Loucy (cell line): ENCODE results near the gene ZNF32.

ENCODE experiments used
- H2AFZ ChIP-seq: fragments of 200-600 bp; sonication (generic); 2 replicates; pipeline ENCODE4 v1.6.0; 2016; ENCODE audit warnings: antibody characterized with exemption, mild to moderate bottlenecking, low read length, moderate library complexity
- H3F3A ChIP-seq: fragments of 200-600 bp; 2 replicates; pipeline ENCODE4 v1.6.0; 2016; ENCODE audit warnings: antibody characterized with exemption, low read depth, mild to moderate bottlenecking
- H3K27me3 ChIP-seq: fragments of 200-600 bp; sonication (generic); 2 replicates; pipeline ENCODE4 v1.6.1; 2014; ENCODE audit warnings: low read length, mild to moderate bottlenecking; ENCODE audit not compliant: insufficient read depth, poor library complexity, severe bottlenecking
- H3K36me3 ChIP-seq: fragments of 200-600 bp; sonication (generic); 2 replicates; pipeline ENCODE4 v1.6.1; 2016; ENCODE audit warnings: low read length; ENCODE audit not compliant: insufficient read depth
- H3K4me1 ChIP-seq: fragments of 200-600 bp; sonication (generic); 2 replicates; pipeline ENCODE4 v1.5.1; 2014; ENCODE audit warnings: low read length, mild to moderate bottlenecking; ENCODE audit not compliant: insufficient read depth, poor library complexity, severe bottlenecking
- H3K4me2 ChIP-seq: fragments of 200-600 bp; sonication (generic); 2 replicates; pipeline ENCODE4 v1.6.0; 2014; ENCODE audit warnings: antibody characterized with exemption, low read length, low read depth, mild to moderate bottlenecking; ENCODE audit not compliant: poor library complexity, severe bottlenecking
- H3K4me3 ChIP-seq: fragments of 200-600 bp; sonication (generic); 2 replicates; pipeline ENCODE4 v1.5.1; 2014; ENCODE audit warnings: low read length, mild to moderate bottlenecking, mixed read lengths; ENCODE audit not compliant: poor library complexity, severe bottlenecking
- H3K79me2 ChIP-seq: fragments of 200-600 bp; sonication (generic); 2 replicates; pipeline ENCODE4 v1.6.1; 2014; ENCODE audit warnings: low read length; ENCODE audit not compliant: insufficient read depth
- H3K9ac ChIP-seq: fragments of 200-600 bp; sonication (generic); 2 replicates; pipeline ENCODE4 v1.6.0; 2014; ENCODE audit warnings: mild to moderate bottlenecking, low read depth, low read length, moderate library complexity; ENCODE audit not compliant: poor library complexity, severe bottlenecking
- H3K9me2 ChIP-seq: fragments of 200-600 bp; sonication (generic); replicated peaks from 2 replicates; pipeline ENCODE4 v1.6.1; 2016; ENCODE audit warnings: low read depth, low read length, mixed read lengths
- H3K9me3 ChIP-seq: fragments of 200-600 bp; sonication (generic); 2 replicates; pipeline ENCODE4 v1.6.1; 2014; ENCODE audit warnings: mild to moderate bottlenecking, antibody characterized with exemption, low read length, low read depth; ENCODE audit not compliant: insufficient read depth
- H4K20me1 ChIP-seq: fragments of 200-600 bp; sonication (generic); 2 replicates; pipeline ENCODE4 v1.6.0; 2014; ENCODE audit warnings: antibody characterized with exemption, low read length, mild to moderate bottlenecking; ENCODE audit not compliant: insufficient read depth, poor library complexity, severe bottlenecking
- EZH2phosphoT487 ChIP-seq: fragments of 200-600 bp; IDR thresholded peaks from 2 replicates; pipeline ENCODE4 v1.6.1; 2018; ENCODE audit warnings: antibody characterized with exemption, mild to moderate bottlenecking, moderate library complexity, borderline replicate concordance
- TF ChIP-seq, protein P1 (sequence below): fragments of 200-600 bp; sonication (generic); conservative IDR thresholded peaks from 2 replicates; pipeline ENCODE4 v1.5.1; 2014; ENCODE audit warnings: mild to moderate bottlenecking, antibody characterized with exemption, low read length

Gene ZNF32

DNA sequence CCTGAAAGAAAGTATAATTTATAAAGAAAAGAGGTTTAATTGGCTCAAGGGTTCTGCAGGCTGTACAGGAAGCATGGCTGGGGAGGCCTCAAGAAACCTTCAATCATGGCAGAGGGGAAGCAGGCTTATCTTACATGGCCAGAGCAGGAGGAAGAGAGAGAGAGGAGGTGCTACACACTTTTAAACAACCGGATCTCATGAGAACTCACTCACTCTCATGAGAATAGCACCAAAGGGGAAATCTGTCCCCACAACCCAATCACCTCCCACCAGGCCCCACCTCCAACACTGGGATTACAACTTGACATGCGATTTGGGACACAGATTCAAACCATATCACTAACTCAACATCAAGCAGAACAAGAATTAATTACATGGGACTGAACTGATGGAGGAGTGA is 49.3 kb downstream of the ZNF32 start:
- Histone ChIP-seq H4K20me1 (no peaks in the 10 kb centered on the region), H3K79me2 (no peaks in the 10 kb centered on the region), H2AFZ (no peak overlapping the region), H3F3A (no peaks in the 10 kb centered on the region; the same call in 1 of the 2 replicates), H3K9ac (no peak overlapping the region), H3K36me3 (no peaks in the 10 kb centered on the region), H3K4me2 (peak overlapping the region; percentile 6), H3K27me3 (no peaks in the 10 kb centered on the region), H3K4me1 (peaks cover 42% of the 10 kb centered on the region), H3K9me3 (peaks cover 3% of the 10 kb centered on the region; the same call in 1 of the 2 replicates), H3K9me2 (no peaks in the 10 kb centered on the region), H3K4me3 (peak overlapping the region; percentile 9)
- TF ChIP-seq, protein P1, sequence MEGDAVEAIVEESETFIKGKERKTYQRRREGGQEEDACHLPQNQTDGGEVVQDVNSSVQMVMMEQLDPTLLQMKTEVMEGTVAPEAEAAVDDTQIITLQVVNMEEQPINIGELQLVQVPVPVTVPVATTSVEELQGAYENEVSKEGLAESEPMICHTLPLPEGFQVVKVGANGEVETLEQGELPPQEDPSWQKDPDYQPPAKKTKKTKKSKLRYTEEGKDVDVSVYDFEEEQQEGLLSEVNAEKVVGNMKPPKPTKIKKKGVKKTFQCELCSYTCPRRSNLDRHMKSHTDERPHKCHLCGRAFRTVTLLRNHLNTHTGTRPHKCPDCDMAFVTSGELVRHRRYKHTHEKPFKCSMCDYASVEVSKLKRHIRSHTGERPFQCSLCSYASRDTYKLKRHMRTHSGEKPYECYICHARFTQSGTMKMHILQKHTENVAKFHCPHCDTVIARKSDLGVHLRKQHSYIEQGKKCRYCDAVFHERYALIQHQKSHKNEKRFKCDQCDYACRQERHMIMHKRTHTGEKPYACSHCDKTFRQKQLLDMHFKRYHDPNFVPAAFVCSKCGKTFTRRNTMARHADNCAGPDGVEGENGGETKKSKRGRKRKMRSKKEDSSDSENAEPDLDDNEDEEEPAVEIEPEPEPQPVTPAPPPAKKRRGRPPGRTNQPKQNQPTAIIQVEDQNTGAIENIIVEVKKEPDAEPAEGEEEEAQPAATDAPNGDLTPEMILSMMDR: no peak
- TF ChIP-seq EZH2phosphoT487: no peak

DNA sequence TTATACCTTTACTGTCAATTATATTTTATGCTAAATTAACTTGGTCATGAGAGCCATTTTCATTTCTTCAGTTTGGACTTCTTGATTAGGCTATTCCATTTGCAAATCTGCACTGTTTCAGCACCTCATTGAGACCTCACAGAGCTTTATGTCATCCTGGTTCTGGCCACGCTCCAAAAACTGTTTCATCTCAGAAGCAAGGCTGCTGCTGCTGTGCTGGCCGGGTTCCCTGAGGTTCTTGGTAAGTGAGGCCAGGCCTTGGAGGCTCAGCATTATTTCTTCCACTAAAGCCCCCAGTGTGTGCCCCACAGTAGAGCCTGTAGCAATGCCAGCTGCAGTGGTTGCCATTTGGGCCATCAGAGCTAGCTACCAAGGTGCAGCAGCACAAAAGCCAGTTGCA is 50.2 kb downstream of the ZNF32 start:
- H3K36me3 ChIP-seq: no peaks in the 10 kb centered on the region
- no peak overlapping the region for H3K9ac ChIP-seq
- H3K9me2 ChIP-seq: no peaks in the 10 kb centered on the region
- H4K20me1 ChIP-seq: no peaks in the 10 kb centered on the region
- no peak overlapping the region for H3K4me3 ChIP-seq
- H3K79me2 ChIP-seq: no peaks in the 10 kb centered on the region
- H3K9me3 ChIP-seq: peaks cover 5% of the 10 kb centered on the region; the same call in 1 of the 2 replicates
- H3K27me3 ChIP-seq: no peaks in the 10 kb centered on the region
- no peak overlapping the region for H2AFZ ChIP-seq
- no peak for TF ChIP-seq EZH2phosphoT487
- TF ChIP-seq, protein P1: no peak
- no peaks in the 10 kb centered on the region; the same call in 1 of the 2 replicates for H3F3A ChIP-seq
- peaks cover 42% of the 10 kb centered on the region for H3K4me1 ChIP-seq
- peak overlapping the region; percentile 6 for H3K4me2 ChIP-seq

- peak overlapping the region; percentile 48 for H3K4me3 ChIP-seq
- H3K9me2 ChIP-seq: no peaks in the 10 kb centered on the region
- H3K4me1 ChIP-seq: peaks cover 42% of the 10 kb centered on the region
- peak overlapping the region; percentile 79 for H3K4me2 ChIP-seq
- peaks cover 12% of the 10 kb centered on the region; the same call in 1 of the 2 replicates for H3K9me3 ChIP-seq
- no peaks in the 10 kb centered on the region for H4K20me1 ChIP-seq
- TF ChIP-seq EZH2phosphoT487: no peak
- TF ChIP-seq, protein P1: no peak
- H3K9ac ChIP-seq: peak overlapping the region; percentile 64
- no peaks in the 10 kb centered on the region for H3K79me2 ChIP-seq
- H2AFZ ChIP-seq: peak overlapping the region; percentile 62
- no peaks in the 10 kb centered on the region; the same call in 1 of the 2 replicates for H3F3A ChIP-seq
- no peaks in the 10 kb centered on the region for H3K36me3 ChIP-seq
- H3K27me3 ChIP-seq: no peaks in the 10 kb centered on the region
These were observed 52.1 kb downstream of the ZNF32 start for GRCh38 chr10:43596546-43596945.
